Measurements from ENCODE around the gene CACNA1B.

CACNA1B gene

GRCh38 chr9:137920753-137921152, 43.2 kb downstream of the CACNA1B start:
- no peak for DNase-seq (ENCODE audit: low spot score)

- no peak for DNase-seq (ENCODE audit: low spot score)
These were observed 46.6 kb downstream of the CACNA1B start for GRCh38 chr9:137924169-137924568.

- no peak for DNase-seq (ENCODE audit: low spot score)
These were observed 47.3 kb downstream of the CACNA1B start for GRCh38 chr9:137924761-137925369.

- no peak for DNase-seq (ENCODE audit: low spot score)
These were observed 66.1 kb downstream of the CACNA1B start for GRCh38 chr9:137943655-137944054.

- no peak for DNase-seq (ENCODE audit: low spot score)
These were observed 68.0 kb downstream of the CACNA1B start for GRCh38 chr9:137945581-137945980.

- no peak for DNase-seq (ENCODE audit: low spot score)
These were observed 69.4 kb downstream of the CACNA1B start for GRCh38 chr9:137946993-137947392.

- DNase-seq (ENCODE audit: low spot score): no peak
These were observed 71.1 kb downstream of the CACNA1B start for GRCh38 chr9:137948642-137949041.

GRCh38 chr9:137949260-137949659, 71.7 kb downstream of the CACNA1B start:
- DNase-seq (ENCODE audit: low spot score): no peak

- DNase-seq (ENCODE audit: low spot score): no peak
These were observed 73.5 kb downstream of the CACNA1B start for GRCh38 chr9:137951107-137951506.

- DNase-seq (ENCODE audit: low spot score): no peak
These were observed 74.3 kb downstream of the CACNA1B start for GRCh38 chr9:137951597-137952490.

- no peak for DNase-seq (ENCODE audit: low spot score)
These were observed 75.5 kb downstream of the CACNA1B start for GRCh38 chr9:137952976-137953666.

GRCh38 chr9:137953683-137954438, 76.3 kb downstream of the CACNA1B start:
- DNase-seq (ENCODE audit: low spot score): peak; percentile 1

GRCh38 chr9:137955224-137955570, 77.6 kb downstream of the CACNA1B start:
- peak; percentile 1 for DNase-seq (ENCODE audit: low spot score)

- DNase-seq (ENCODE audit: low spot score): peak; percentile 1
These were observed 78.0 kb downstream of the CACNA1B start for GRCh38 chr9:137955586-137955985.

GRCh38 chr9:137956039-137956438, 78.5 kb downstream of the CACNA1B start:
- no peak for DNase-seq (ENCODE audit: low spot score)

- DNase-seq (ENCODE audit: low spot score): peak; percentile 1
These were observed 79.3 kb downstream of the CACNA1B start for GRCh38 chr9:137956688-137957385.

GRCh38 chr9:137959641-137960411, 82.2 kb downstream of the CACNA1B start:
- no peak for DNase-seq (ENCODE audit: low spot score)

- DNase-seq (ENCODE audit: low spot score): no peak
These were observed 82.9 kb downstream of the CACNA1B start for GRCh38 chr9:137960496-137960895.

- DNase-seq (ENCODE audit: low spot score): no peak
These were observed 85.9 kb downstream of the CACNA1B start for GRCh38 chr9:137963525-137963924.

GRCh38 chr9:137965177-137965795, 87.7 kb downstream of the CACNA1B start:
- no peak for DNase-seq (ENCODE audit: low spot score)
